ENCODE results near the gene AKNA. TPM values are rescaled to one million over a fixed set of nuclear protein-coding genes. Genes with fewer than 3 reads are reported as not detected.

Gene AKNA
- polyA plus RNA-seq, 2 of the 4 experiments (the other 2 are of a cell fraction): 2.7 to 4.6 TPM

DNA sequence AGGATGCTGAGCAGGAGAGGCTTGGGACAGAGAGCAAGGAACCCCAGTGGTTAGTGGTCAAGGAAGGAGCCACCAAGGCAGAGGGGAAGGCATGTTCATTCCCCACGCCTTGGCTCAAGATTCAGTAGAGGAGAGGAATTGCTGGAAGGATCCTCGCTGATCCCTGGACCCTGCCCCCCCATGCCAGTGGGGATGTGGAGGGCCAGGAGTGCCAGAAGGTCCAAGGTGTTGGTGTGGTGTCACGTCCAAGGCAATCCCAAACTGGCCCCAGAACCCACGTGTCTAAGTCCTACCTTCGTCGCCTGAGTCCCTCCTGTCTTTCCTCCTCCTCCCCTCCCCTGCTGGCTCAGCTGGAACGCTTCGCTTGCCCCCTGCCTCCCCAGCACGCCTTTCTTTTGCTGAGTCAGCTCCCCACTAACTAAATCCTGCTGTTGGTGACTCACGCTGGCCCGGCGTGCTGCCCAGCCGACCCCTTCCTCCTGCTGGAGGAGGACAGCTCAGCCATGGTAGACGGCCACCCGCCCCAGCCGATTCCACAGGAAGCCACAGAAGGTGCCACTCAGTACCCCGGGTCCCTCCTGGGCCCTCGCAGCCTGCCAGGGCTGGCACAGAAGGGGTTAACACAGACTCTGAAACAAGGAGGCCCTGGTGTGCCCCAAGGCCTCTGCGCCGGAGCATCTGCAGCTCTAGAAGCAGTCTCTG is 102.5 kb downstream of the AKNA start:
- no peak for FAIRE-seq
- CTCF ChIA-PET: interaction anchor here (0.6 to 5.3 kb wide), 7 partner anchors 14 to 203 kb away, joined by 3 to 90 read pairs (median 8); partner anchors contain the start of gene COL27A1
- Histone ChIP-seq H3K4me1 (peaks cover 73% of the 10 kb centered on the region), H3K4me2 (peak overlapping the region; percentile 42), H3K27ac (peak overlapping the region; percentile 58 to 88), H3K4me3 (no peak overlapping the region), H3K9me3 (no peaks in the 10 kb centered on the region)
- TF ChIP-seq FOXS1 (CRISPR knock-in tag; IDR thresholded peaks at IDR 0.05) (no peak), FOSL2 (IDR thresholded peaks at IDR 0.05) (peak; percentile 40; the same call in 1 of the 2 replicates), FOSL2 (CRISPR knock-in tag; IDR thresholded peaks at IDR 0.05) (peak; percentile 74), CHD4 (IDR thresholded peaks at IDR 0.05; ENCODE audit: borderline replicate concordance) (no peak), MAFK (IDR thresholded peaks at IDR 0.05; ENCODE audit: partially characterized antibody) (peak; percentile 99), NPAS2 (CRISPR knock-in tag; IDR thresholded peaks at IDR 0.05; ENCODE audit: borderline replicate concordance) (no peak)
- TF ChIP-seq, protein P1, sequence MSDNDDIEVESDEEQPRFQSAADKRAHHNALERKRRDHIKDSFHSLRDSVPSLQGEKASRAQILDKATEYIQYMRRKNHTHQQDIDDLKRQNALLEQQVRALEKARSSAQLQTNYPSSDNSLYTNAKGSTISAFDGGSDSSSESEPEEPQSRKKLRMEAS (IDR thresholded peaks at IDR 0.05): peak; percentile 57; the same call in 1 of the 2 replicates
- POLR2A ChIA-PET: no interaction called here
- WGBS (ENCODE audit: missing lambda C conversion rate): 50% methylated on average over 16 of the region's 20 CpGs
- peak in 1 of 2 experiments; percentile 49 for DNase-seq (ENCODE audit: low read depth in 1 of 2, low spot score in 1 of 2)
- ATAC-seq: no peak; a peak in 1 of 6 replicates

DNA sequence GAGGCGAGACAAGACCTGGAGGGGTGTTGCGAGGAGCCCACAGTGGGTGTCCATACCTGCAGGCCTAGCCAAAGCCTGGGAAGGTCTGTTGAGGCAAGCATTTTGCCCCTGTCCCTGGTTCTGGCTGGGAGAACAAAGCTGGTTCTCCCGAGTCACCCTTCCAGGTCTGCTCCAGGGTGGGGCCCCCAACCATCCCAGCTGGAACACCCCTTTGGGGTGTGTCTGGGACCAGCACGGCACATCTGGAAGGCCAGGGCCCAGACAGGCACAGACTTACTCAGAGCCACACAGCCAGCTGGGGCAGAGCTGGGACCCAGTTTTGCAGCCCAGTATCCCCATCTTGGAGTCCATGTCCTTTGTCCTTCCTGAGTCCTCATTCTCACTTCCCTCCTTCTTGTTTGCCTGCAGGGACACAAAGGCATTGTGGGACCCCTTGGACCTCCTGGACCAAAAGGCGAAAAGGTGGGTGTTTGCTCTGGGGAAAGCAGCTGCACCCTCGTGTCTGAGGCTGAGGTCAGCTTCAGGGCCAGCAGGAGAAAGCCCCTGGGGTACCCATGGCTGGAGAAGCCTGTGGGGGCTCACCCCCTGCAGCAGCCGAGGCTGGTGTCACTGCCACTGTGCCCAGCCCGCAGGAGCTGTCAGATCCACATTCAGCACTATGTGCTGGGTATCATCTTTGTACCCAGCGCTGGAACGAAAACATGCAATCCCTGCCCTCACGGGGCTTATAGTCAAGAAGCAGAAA is 103.3 kb downstream of the AKNA start:
- Histone ChIP-seq H3K27ac (peak overlapping the region in 1 of 2 experiments; percentile 88; a peak in 4 of 6 replicates), H3K9me3 (no peaks in the 10 kb centered on the region), H3K4me2 (no peak overlapping the region), H3K4me3 (no peak overlapping the region), H3K4me1 (peaks cover 72% of the 10 kb centered on the region)
- FAIRE-seq (no peak), DNase-seq (ENCODE audit: low read depth in 1 of 2, low spot score in 1 of 2) (no peak), ATAC-seq (no peak)
- ChIA-PET POLR2A (no interaction called here), CTCF (interaction anchor here (0.9 to 5.3 kb wide), 6 partner anchors 14 to 176 kb away, joined by 3 to 90 read pairs (median 6); partner anchors contain the start of gene COL27A1)
- 96% methylated on average over 9 of the region's 11 CpGs for WGBS (ENCODE audit: missing lambda C conversion rate)
- no peak for TF ChIP-seq FOXS1 (CRISPR knock-in tag; IDR thresholded peaks at IDR 0.05)
- TF ChIP-seq, protein P2, sequence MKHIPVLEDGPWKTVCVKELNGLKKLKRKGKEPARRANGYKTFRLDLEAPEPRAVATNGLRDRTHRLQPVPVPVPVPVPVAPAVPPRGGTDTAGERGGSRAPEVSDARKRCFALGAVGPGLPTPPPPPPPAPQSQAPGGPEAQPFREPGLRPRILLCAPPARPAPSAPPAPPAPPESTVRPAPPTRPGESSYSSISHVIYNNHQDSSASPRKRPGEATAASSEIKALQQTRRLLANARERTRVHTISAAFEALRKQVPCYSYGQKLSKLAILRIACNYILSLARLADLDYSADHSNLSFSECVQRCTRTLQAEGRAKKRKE (CRISPR knock-in tag; IDR thresholded peaks at IDR 0.05; ENCODE audit: low read depth): no peak
- TF ChIP-seq MAZ (IDR thresholded peaks at IDR 0.05; ENCODE audit: borderline replicate concordance, low read depth, low read length): no peak
- no peak for TF ChIP-seq CBX8 (IDR thresholded peaks at IDR 0.05)
- no peak for TF ChIP-seq CHD4 (IDR thresholded peaks at IDR 0.05; ENCODE audit: borderline replicate concordance)
- TF ChIP-seq JUN (IDR thresholded peaks at IDR 0.05): no peak
- no peak for TF ChIP-seq EP300 (IDR thresholded peaks at IDR 0.05)

Other genes starting within 250 kb of the AKNA start
- 6.9 and 8.5 TPM in 2 replicates for gene COL27A1, start 232.4 kb downstream of the AKNA start, polyA plus RNA-seq (2011; rRNA removed)
- 20.6 to 21.0 TPM (median 20.7 TPM) in 3 replicates for gene COL27A1, start 232.4 kb downstream of the AKNA start, polyA plus RNA-seq (2017; fragmentation: RNase III; extraction: RNeasy Plus Mini Kit Qiagen cat#74134 plus additional on column Dnase treatment)
- 0.19 and 0.22 TPM in 2 replicates for gene ORM1, start 64.9 kb downstream of the AKNA start, polyA plus RNA-seq (2011; rRNA removed)
- 0.12 TPM in 1 of 3 replicates, not detected in the others for gene ORM1, start 64.9 kb downstream of the AKNA start, polyA plus RNA-seq (2017; fragmentation: RNase III; extraction: RNeasy Plus Mini Kit Qiagen cat#74134 plus additional on column Dnase treatment)
- 0.10 and 0.16 TPM in 2 replicates for gene ORM2, start 58.1 kb downstream of the AKNA start, polyA plus RNA-seq (2011; rRNA removed)
- not detected in 3 replicates for gene ORM2, start 58.1 kb downstream of the AKNA start, polyA plus RNA-seq (2017; fragmentation: RNase III; extraction: RNeasy Plus Mini Kit Qiagen cat#74134 plus additional on column Dnase treatment)
- 1.2 and 1.5 TPM in 2 replicates for gene WHRN, start 117.5 kb upstream of the AKNA start, polyA plus RNA-seq (2011; rRNA removed)
- gene WHRN, start 117.5 kb upstream of the AKNA start, polyA plus RNA-seq (2017; fragmentation: RNase III; extraction: RNeasy Plus Mini Kit Qiagen cat#74134 plus additional on column Dnase treatment): 2.7 to 3.2 TPM (median 2.9 TPM) in 3 replicates
- gene ATP6V1G1, start 199.8 kb upstream of the AKNA start, polyA plus RNA-seq (2011; rRNA removed): 143 and 168 TPM in 2 replicates
- 96.7 to 115 TPM (median 111 TPM) in 3 replicates for gene ATP6V1G1, start 199.8 kb upstream of the AKNA start, polyA plus RNA-seq (2017; fragmentation: RNase III; extraction: RNeasy Plus Mini Kit Qiagen cat#74134 plus additional on column Dnase treatment)
- gene TMEM268, start 223.3 kb upstream of the AKNA start, polyA plus RNA-seq (2011; rRNA removed): 29.9 and 32.1 TPM in 2 replicates
- gene TMEM268, start 223.3 kb upstream of the AKNA start, polyA plus RNA-seq (2017; fragmentation: RNase III; extraction: RNeasy Plus Mini Kit Qiagen cat#74134 plus additional on column Dnase treatment): 8.4 to 9.5 TPM (median 9.0 TPM) in 3 replicates